NT2/D1 (cell line): ENCODE measurements around the gene ZC3H7B.
"Not testable (repeated sequence)": the region's sequence is repeated elsewhere in the genome, so short reads cannot be mapped to it uniquely, and the experiment has no call there.

Source experiments
- DNase-seq: peaks from one replicate; pipeline ENCODE4 v3.0.0-alpha.2; 2011; ENCODE audit warnings: low read depth, low spot score
- H3K27me3 ChIP-seq: 2 replicates; pipeline ENCODE4 v1.6.0; 2011; ENCODE audit warnings: mild to moderate bottlenecking; ENCODE audit not compliant: insufficient read length, insufficient read depth
- H3K36me3 ChIP-seq: 2 replicates; pipeline ENCODE4 v1.6.1; 2011; ENCODE audit warnings: mild to moderate bottlenecking, low read length, mixed read lengths; ENCODE audit not compliant: insufficient read depth, insufficient read length
- H3K4me1 ChIP-seq: 2 replicates; pipeline ENCODE4 v1.5.1; 2011; ENCODE audit not compliant: insufficient read depth, insufficient read length
- H3K4me3 ChIP-seq: 2 replicates; pipeline ENCODE4 v1.5.1; 2011; ENCODE audit warnings: low read depth; ENCODE audit not compliant: insufficient read length
- H3K9ac ChIP-seq: 2 replicates; pipeline ENCODE4 v1.6.0; 2011; ENCODE audit warnings: low read depth; ENCODE audit not compliant: insufficient read length
- H3K9me3 ChIP-seq: 2 replicates; pipeline ENCODE4 v1.5.1; 2011; ENCODE audit warnings: mild to moderate bottlenecking, low read length; ENCODE audit not compliant: insufficient read depth
- SUZ12 ChIP-seq: IDR thresholded peaks from 2 replicates; pipeline ENCODE4 v1.6.1; 2011; ENCODE audit not compliant: insufficient read length, insufficient read depth; ENCODE audit errors: extremely low read depth
- YY1 ChIP-seq: IDR thresholded peaks from 2 replicates; pipeline ENCODE4 v1.6.1; 2011; ENCODE audit not compliant: insufficient read length, insufficient read depth
- ZNF274 ChIP-seq: IDR thresholded peaks from 2 replicates; pipeline ENCODE4 v1.6.1; 2011; ENCODE audit warnings: mild to moderate bottlenecking, low read depth, low read length

Gene ZC3H7B

GRCh38 chr22:41394012-41394356, 92.7 kb downstream of the ZC3H7B start:
- Histone ChIP-seq H3K9me3 (no peaks in the 10 kb centered on the region), H3K36me3 (no peaks in the 10 kb centered on the region), H3K4me3 (no peak overlapping the region), H3K9ac (no peak overlapping the region), H3K4me1 (peaks cover 4% of the 10 kb centered on the region), H3K27me3 (no peaks in the 10 kb centered on the region)
- TF ChIP-seq YY1: no peak
- no peak for TF ChIP-seq SUZ12
- no peak for DNase-seq

GRCh38 chr22:41395531-41396240, 94.4 kb downstream of the ZC3H7B start:
- no peak overlapping the region for H3K9ac ChIP-seq
- H3K27me3 ChIP-seq: no peaks in the 10 kb centered on the region
- no peak overlapping the region for H3K4me3 ChIP-seq
- DNase-seq: no peak
- no peaks in the 10 kb centered on the region for H3K9me3 ChIP-seq
- H3K4me1 ChIP-seq: peaks cover 8% of the 10 kb centered on the region
- H3K36me3 ChIP-seq: no peaks in the 10 kb centered on the region
- TF ChIP-seq YY1 (no peak), ZNF274 (no peak), SUZ12 (no peak)

GRCh38 chr22:41397143-41397811, 96.0 kb downstream of the ZC3H7B start:
- H3K9me3 ChIP-seq: no peaks in the 10 kb centered on the region
- no peaks in the 10 kb centered on the region for H3K27me3 ChIP-seq
- no peak overlapping the region for H3K4me3 ChIP-seq
- no peak for DNase-seq
- TF ChIP-seq SUZ12: no peak
- no peak for TF ChIP-seq ZNF274
- TF ChIP-seq YY1: no peak
- H3K9ac ChIP-seq: no peak overlapping the region
- H3K4me1 ChIP-seq: peaks cover 9% of the 10 kb centered on the region
- no peaks in the 10 kb centered on the region for H3K36me3 ChIP-seq

GRCh38 chr22:41398921-41399320, 97.6 kb downstream of the ZC3H7B start:
- no peak overlapping the region for H3K9ac ChIP-seq

GRCh38 chr22:41401781-41402648, 100.7 kb downstream of the ZC3H7B start:
- Histone ChIP-seq H3K9ac (no peak overlapping the region), H3K27me3 (no peaks in the 10 kb centered on the region), H3K36me3 (no peaks in the 10 kb centered on the region), H3K9me3 (no peaks in the 10 kb centered on the region), H3K4me1 (peaks cover 10% of the 10 kb centered on the region), H3K4me3 (no peak overlapping the region)
- no peak for DNase-seq
- TF ChIP-seq ZNF274: no peak
- TF ChIP-seq YY1: no peak
- TF ChIP-seq SUZ12: no peak

More at GRCh38 chr22:41398921-41399320, 97.6 kb downstream of the ZC3H7B start:
- Histone ChIP-seq H3K9me3 (no peaks in the 10 kb centered on the region), H3K36me3 (no peaks in the 10 kb centered on the region), H3K27me3 (no peaks in the 10 kb centered on the region), H3K4me1 (peaks cover 10% of the 10 kb centered on the region), H3K4me3 (no peak overlapping the region)
- DNase-seq: no peak
- TF ChIP-seq SUZ12 (no peak), ZNF274 (no peak), YY1 (no peak)

- DNase-seq, H3K9ac ChIP-seq, H3K9me3 ChIP-seq, H3K36me3 ChIP-seq, H3K27me3 ChIP-seq, H3K4me1 ChIP-seq, H3K4me3 ChIP-seq: not testable (repeated sequence)
Observed at GRCh38 chr22:41402851-41403250, 101.5 kb downstream of the ZC3H7B start.

GRCh38 chr22:41403532-41404318, 102.4 kb downstream of the ZC3H7B start:
- Histone ChIP-seq H3K9me3 (no peaks in the 10 kb centered on the region), H3K36me3 (no peaks in the 10 kb centered on the region), H3K4me1 (peaks cover 7% of the 10 kb centered on the region), H3K27me3 (no peaks in the 10 kb centered on the region), H3K4me3 (no peak overlapping the region), H3K9ac (peak overlapping the region; percentile 42)
- TF ChIP-seq SUZ12 (no peak), ZNF274 (no peak), YY1 (no peak)
- DNase-seq: peak; percentile 61
